Left lung (tissue), 10 donors: ENCODE results near the gene CYBA. TPM values are rescaled to one million over a fixed set of nuclear protein-coding genes. Genes with fewer than 3 reads are reported as not detected.

Experiments
- ATAC-seq: fragments of 200-7000 bp; cut with Tn5 transposase; one replicate; pipeline ENCODE4 v1.9.1; 2020; ENCODE audit warnings: moderate library complexity
- DNase-seq, 4 donors: peaks; one replicate each; pipeline ENCODE4 v3.0.0-alpha.2; 2013 to 2020
- H3K27ac ChIP-seq, 2 donors: fragments of 200-600 bp; sonication (generic) in 1 of 2; one replicate each; pipeline versions ENCODE4 v1.5.0 to v1.8.0; 2020 to 2021
- H3K27me3 ChIP-seq, 2 donors: fragments of 200-600 bp; sonication (generic) in 1 of 2; one replicate each; pipeline versions ENCODE4 v1.5.0 to v1.8.0; 2020 to 2021
- H3K36me3 ChIP-seq, 2 donors: fragments of 200-600 bp; sonication (generic) in 1 of 2; one replicate each; pipeline versions ENCODE4 v1.5.0 to v1.8.0; 2020 to 2021
- H3K4me1 ChIP-seq, 2 donors: fragments of 200-600 bp; one replicate each; pipeline ENCODE4 v1.8.0; 2021
- H3K4me3 ChIP-seq, 2 donors: fragments of 200-600 bp; sonication (generic) in 1 of 2; one replicate each; pipeline versions ENCODE4 v1.5.0 to v1.8.0; 2020 to 2021; ENCODE audit warnings: mild to moderate bottlenecking in 1 of 2
- H3K9me3 ChIP-seq, 2 donors: fragments of 200-600 bp; sonication (generic) in 1 of 2; one replicate each; pipeline versions ENCODE4 v1.5.0 to v1.8.0; 2020 to 2021
- intact Hi-C, 2 donors: fragments of 100-400 bp; cut with DNase I; formaldehyde crosslinking; loops; one replicate each; pipeline versions ENCODE4 v1.11.2 to v1.14.2; 2022
- polyA plus RNA-seq, 6 donors: library from polyadenylated mRNA; unstranded; fragments of 120-200 nt; gene quantifications; one replicate each; pipeline ENCODE4 v1.2.1, GENCODE V29; 2013; ENCODE audit not compliant: insufficient read length in 6 of 6
- total RNA-seq, 2 donors: library from RNA; stranded (reverse); fragmentation: NEBNext Ultra II Directional; extraction: Animal tissue kit (Norgen Biotek cat#: 25700); gene quantifications; one replicate each; pipeline ENCODE4 v1.2.1, GENCODE V29; 2021
- TF ChIP-seq, protein P1 (sequence below), 2 donors: fragments of 200-600 bp; sonication (generic) in 1 of 2; IDR thresholded peaks; one replicate each; pipeline versions ENCODE4 v1.5.0 to v1.8.0; 2021; ENCODE audit warnings: antibody characterized with exemption in 2 of 2
- donor health status: DM: no; HTN: yes; CAD: no.
- donor health status: DM: no; HTN: no; CAD: no.

Gene CYBA
- total and polyA plus RNA-seq, 8 donors, result 48.8 to 396 (median 77.3) TPM

DNA sequence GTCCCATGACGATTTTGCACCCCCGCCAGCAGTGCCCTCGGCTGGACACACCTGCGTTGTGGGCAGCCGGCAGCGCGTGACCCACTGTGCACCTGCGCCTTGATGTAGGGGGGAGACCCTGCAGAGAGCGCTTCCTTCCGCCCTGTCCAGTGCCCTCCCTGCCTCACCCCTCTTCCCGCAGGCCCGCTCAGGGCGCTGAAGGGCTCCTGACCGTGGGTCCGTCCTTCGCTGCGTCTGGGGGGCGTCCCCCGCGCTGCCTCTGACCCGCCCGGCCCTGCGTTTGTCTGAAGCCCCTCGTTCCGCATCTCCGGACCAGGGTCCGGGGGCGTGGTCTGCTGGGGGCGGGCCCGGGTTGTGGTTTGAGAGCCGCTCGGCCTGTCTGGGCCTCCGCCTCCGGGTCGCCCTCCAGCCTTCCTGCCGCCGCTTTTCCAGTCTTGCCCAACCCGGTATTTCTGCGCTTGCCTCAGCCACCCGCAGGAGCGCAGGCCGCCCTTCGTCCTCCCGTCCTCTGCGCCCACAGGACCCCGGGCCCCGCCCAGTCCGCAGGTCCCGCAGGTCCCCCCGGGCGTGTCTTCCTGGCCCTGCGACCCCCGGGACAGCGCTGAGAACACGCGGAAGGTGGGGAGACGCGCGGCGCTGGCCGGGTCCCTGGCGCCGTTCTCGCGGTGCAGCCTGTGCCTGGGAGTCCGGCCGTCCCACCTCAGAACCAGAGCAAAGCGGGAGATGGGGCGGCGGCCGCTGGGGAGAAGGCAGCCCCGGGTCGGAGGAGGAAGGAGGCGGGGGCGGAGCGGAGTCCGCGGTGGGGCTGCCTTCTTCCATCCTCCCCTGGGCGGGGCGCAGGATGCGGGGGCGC lies 16.5 kb downstream of the CYBA start:
- peak; percentile 54 for ATAC-seq
- no peaks in the 10 kb centered on the region for H3K9me3 ChIP-seq
- H3K27ac ChIP-seq, result peak overlapping the region in 1 of 2 donors; percentile 90
- H3K4me3 ChIP-seq, result peak overlapping the region; percentile 22 to 52
- H3K4me1 ChIP-seq, result peaks cover 6 to 42% of the 10 kb centered on the region in 2 donors
- TF ChIP-seq, protein P1, sequence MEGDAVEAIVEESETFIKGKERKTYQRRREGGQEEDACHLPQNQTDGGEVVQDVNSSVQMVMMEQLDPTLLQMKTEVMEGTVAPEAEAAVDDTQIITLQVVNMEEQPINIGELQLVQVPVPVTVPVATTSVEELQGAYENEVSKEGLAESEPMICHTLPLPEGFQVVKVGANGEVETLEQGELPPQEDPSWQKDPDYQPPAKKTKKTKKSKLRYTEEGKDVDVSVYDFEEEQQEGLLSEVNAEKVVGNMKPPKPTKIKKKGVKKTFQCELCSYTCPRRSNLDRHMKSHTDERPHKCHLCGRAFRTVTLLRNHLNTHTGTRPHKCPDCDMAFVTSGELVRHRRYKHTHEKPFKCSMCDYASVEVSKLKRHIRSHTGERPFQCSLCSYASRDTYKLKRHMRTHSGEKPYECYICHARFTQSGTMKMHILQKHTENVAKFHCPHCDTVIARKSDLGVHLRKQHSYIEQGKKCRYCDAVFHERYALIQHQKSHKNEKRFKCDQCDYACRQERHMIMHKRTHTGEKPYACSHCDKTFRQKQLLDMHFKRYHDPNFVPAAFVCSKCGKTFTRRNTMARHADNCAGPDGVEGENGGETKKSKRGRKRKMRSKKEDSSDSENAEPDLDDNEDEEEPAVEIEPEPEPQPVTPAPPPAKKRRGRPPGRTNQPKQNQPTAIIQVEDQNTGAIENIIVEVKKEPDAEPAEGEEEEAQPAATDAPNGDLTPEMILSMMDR (IDR thresholded peaks at IDR 0.05), result no peak
- peaks cover 0 to 41% of the 10 kb centered on the region in 2 donors for H3K36me3 ChIP-seq
- H3K27me3 ChIP-seq, result peaks cover 17 to 40% of the 10 kb centered on the region in 2 donors
- intact Hi-C loops, result no loop called here
- DNase-seq, result peak in 2 of 4 donors; percentile 62 to 94

DNA sequence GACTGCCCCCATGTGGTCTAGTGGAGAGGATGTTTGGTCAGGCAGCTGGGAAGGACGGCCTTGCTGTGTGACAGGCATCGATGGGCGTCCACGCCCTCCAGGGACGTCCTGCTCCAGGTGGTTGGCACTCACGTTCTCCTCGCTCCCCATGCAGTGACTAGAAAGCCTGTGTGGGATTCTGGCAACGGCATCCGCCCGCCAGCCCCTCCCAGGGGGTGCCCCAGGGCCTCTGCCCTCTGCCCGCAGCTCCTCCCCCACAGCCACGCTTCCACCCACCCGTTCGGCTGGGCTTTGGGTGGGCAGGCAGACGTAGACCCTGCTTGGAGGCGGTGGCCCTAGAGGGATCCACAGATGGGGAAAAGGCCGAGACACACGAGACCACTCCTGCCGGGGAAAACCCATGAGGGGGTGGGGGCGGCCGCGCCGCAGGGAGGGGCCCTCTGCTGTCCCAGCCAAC lies 17.1 kb downstream of the CYBA start:
- peaks cover 6 to 35% of the 10 kb centered on the region in 2 donors for H3K4me1 ChIP-seq
- peaks cover 0 to 47% of the 10 kb centered on the region in 2 donors for H3K36me3 ChIP-seq
- peak overlapping the region; percentile 22 to 52 for H3K4me3 ChIP-seq
- H3K9me3 ChIP-seq, result no peaks in the 10 kb centered on the region
- DNase-seq, result no peak
- intact Hi-C loops, result no loop called here
- TF ChIP-seq, protein P1 (IDR thresholded peaks at IDR 0.05), result peak in 1 of 2 donors; percentile 36
- peak overlapping the region in 1 of 2 donors; percentile 90 for H3K27ac ChIP-seq
- peaks cover 10 to 34% of the 10 kb centered on the region in 2 donors for H3K27me3 ChIP-seq
- peak; percentile 46 for ATAC-seq

DNA sequence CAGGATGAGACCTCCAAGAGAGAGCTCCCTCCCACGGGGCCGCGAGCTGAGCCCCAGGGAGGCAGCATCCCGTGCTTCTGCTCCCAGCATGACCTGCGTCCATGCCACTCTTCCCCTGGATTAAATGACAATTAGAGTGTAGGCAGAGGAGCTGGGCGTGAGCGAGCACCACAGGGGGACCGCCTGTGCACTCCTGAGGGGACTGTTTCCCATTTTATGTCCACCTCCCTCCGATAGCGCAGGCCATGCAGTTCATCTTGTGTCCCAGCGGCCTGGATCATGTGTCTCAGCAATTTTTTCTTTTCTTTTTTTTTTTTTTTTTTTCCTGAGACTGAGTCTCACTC lies 18.3 kb downstream of the CYBA start:
- TF ChIP-seq, protein P1 (IDR thresholded peaks at IDR 0.05), result no peak
- no peak for ATAC-seq
- intact Hi-C loops, result no loop called here
- Histone ChIP-seq H3K9me3 (no peaks in the 10 kb centered on the region), H3K36me3 (peaks cover 0 to 59% of the 10 kb centered on the region in 2 donors), H3K4me1 (peaks cover 6 to 25% of the 10 kb centered on the region in 2 donors), H3K4me3 (no peak overlapping the region), H3K27me3 (peaks cover 3 to 22% of the 10 kb centered on the region in 2 donors), H3K27ac (no peak overlapping the region)
- DNase-seq, result no peak

DNA sequence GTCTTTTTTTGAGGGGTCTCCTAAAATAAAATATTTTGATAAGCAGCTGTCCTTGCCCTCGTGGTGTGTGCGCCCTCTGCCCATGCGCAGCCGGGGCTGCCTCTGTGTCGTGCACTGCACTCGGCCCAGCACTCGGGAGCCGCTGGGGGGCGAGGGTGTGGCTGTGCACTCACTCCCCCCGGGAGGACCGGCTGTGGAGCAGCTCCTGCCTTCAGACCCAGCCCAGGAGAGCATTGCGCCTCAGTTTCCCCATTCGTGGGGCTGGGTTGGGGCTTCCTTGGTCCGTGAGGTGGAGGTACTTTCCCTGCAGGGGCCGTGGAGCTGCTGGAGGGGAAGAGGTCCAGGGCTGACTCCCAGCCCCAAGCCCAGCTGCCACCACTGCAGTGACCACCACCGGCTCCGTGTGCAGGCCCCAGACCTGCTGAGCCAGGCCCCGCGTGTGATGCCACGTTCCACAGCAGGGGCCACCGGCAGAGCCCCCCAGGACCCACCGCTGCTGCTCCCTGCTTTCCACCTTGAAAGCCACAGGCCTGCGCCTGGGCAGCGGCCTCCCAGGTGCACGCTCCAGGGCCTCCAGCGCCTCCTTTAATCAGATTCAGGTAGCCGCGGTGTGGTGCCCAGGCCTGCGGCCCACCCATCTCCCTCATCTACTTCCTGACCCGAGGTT lies 18.8 kb downstream of the CYBA start:
- H3K27me3 ChIP-seq, result peaks cover 3 to 17% of the 10 kb centered on the region in 2 donors
- DNase-seq (no peak), ATAC-seq (no peak)
- peaks cover 6 to 25% of the 10 kb centered on the region in 2 donors for H3K4me1 ChIP-seq
- peaks cover 0 to 64% of the 10 kb centered on the region in 2 donors for H3K36me3 ChIP-seq
- no peak overlapping the region for H3K4me3 ChIP-seq
- H3K27ac ChIP-seq, result no peak overlapping the region
- intact Hi-C loops, result no loop called here
- TF ChIP-seq, protein P1 (IDR thresholded peaks at IDR 0.05), result no peak
- no peaks in the 10 kb centered on the region for H3K9me3 ChIP-seq

DNA sequence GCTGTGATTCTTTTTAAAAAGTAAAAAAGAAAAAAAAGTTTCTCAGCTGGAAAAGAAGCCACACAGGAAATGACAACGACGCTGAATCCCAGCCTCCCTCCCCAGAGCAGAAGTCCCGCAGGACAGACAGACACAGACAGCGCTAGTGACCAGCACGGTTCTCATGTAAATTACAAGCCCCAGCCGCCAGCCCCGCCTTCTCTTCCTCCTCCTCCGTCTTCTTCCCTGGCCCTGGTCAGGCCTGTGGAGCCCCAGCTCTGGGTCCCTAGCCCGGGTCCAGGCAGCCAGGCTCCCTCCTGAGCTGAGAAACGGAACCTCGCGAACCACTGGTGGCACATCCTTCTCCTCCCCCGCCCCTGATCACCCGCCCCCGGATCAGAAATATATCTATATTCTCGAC lies 19.5 kb downstream of the CYBA start:
- Histone ChIP-seq H3K9me3 (no peaks in the 10 kb centered on the region), H3K27ac (no peak overlapping the region), H3K27me3 (peaks cover 0 to 11% of the 10 kb centered on the region in 2 donors), H3K36me3 (peaks cover 0 to 70% of the 10 kb centered on the region in 2 donors), H3K4me3 (no peak overlapping the region), H3K4me1 (peaks cover 6 to 25% of the 10 kb centered on the region in 2 donors)
- no peak for ATAC-seq
- TF ChIP-seq, protein P1 (IDR thresholded peaks at IDR 0.05), result no peak
- intact Hi-C loops, result no loop called here
- no peak for DNase-seq
